Erythroblast (primary cell): ENCODE data around the gene SLC35D1.

Source experiments
- GATA1 ChIP-seq: IDR thresholded peaks from 2 replicates; pipeline ENCODE4 v1.6.1; 2011; ENCODE audit warnings: low read depth, mild to moderate bottlenecking, control low read depth, low read length, moderate library complexity
- POLR2A ChIP-seq: IDR thresholded peaks from 2 replicates; pipeline ENCODE4 v1.6.1; 2011; ENCODE audit warnings: mild to moderate bottlenecking, low read length

DNA sequence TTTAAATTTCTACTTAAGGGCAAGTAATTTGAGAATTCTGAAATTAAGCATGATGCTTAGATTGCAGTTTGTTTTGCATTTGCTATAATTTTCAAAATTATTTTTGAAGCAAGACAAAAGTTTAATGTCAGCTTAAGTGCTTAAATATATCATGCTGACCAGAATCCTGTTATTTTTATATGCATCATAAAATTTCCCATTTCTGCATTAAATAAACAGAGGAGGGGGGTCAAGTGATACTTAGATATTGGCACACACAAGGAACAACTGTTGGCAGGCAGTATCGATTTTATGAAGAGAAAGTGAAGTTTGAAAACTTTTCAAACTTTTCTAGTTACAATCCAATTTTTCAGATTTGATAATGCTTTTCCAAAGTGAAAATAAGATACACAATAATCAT, 68.1 kb downstream of the SLC35D1 start:
- TF ChIP-seq POLR2A (no peak), GATA1 (no peak)
